Hepatocyte (in vitro differentiated cells): ENCODE results near the gene LIPE. TPM values are rescaled to one million over a fixed set of nuclear protein-coding genes. Genes with fewer than 3 reads are reported as not detected.

Experiments used
- DNase-seq: peaks from one replicate; pipeline ENCODE4 v3.0.0-alpha.2; 2016; ENCODE audit warnings: low spot score
- H2AFZ ChIP-seq: fragments of 200-600 bp; sonication (generic); 2 replicates; pipeline ENCODE4 v1.6.0; 2016; ENCODE audit warnings: antibody characterized with exemption, mild to moderate bottlenecking
- H3K27ac ChIP-seq: fragments of 200-600 bp; sonication (generic); 2 replicates; pipeline ENCODE4 v1.5.1; 2016; ENCODE audit warnings: mild to moderate bottlenecking
- H3K27me3 ChIP-seq: fragments of 200-600 bp; sonication (generic); 2 replicates; pipeline ENCODE4 v1.6.1; 2016
- H3K36me3 ChIP-seq: fragments of 200-600 bp; sonication (generic); replicated peaks from 2 replicates; pipeline ENCODE4 v1.5.1; 2016; ENCODE audit warnings: low read depth; ENCODE audit not compliant: insufficient read depth
- H3K4me1 ChIP-seq: fragments of 200-600 bp; sonication (generic); 2 replicates; pipeline ENCODE4 v1.5.1; 2016; ENCODE audit warnings: mild to moderate bottlenecking, moderate library complexity; ENCODE audit not compliant: insufficient read depth
- H3K4me2 ChIP-seq: fragments of 200-600 bp; sonication (generic); 2 replicates; pipeline ENCODE4 v1.6.0; 2016
- H3K4me3 ChIP-seq: fragments of 200-600 bp; sonication (generic); 2 replicates; pipeline ENCODE4 v1.5.1; 2016; ENCODE audit warnings: mild to moderate bottlenecking
- H3K79me2 ChIP-seq: fragments of 200-600 bp; sonication (generic); 2 replicates; pipeline ENCODE4 v1.6.0; 2017; ENCODE audit warnings: mild to moderate bottlenecking
- H3K9me2 ChIP-seq: fragments of 200-600 bp; sonication (generic); replicated peaks from 2 replicates; pipeline ENCODE4 v1.6.0; 2017; ENCODE audit warnings: mild to moderate bottlenecking; ENCODE audit not compliant: insufficient read depth
- H3K9me3 ChIP-seq: fragments of 200-600 bp; sonication (generic); 2 replicates; pipeline ENCODE4 v1.5.1; 2016; ENCODE audit warnings: low read depth, mild to moderate bottlenecking
- H4K20me1 ChIP-seq: fragments of 200-600 bp; sonication (generic); 2 replicates; pipeline ENCODE4 v1.6.0; 2016; ENCODE audit warnings: mild to moderate bottlenecking; ENCODE audit not compliant: insufficient read depth, poor library complexity, severe bottlenecking
- EZH2 ChIP-seq: fragments of 200-600 bp; sonication (generic); IDR thresholded peaks from 2 replicates; pipeline ENCODE4 v1.6.1; 2016; ENCODE audit warnings: antibody characterized with exemption, mild to moderate bottlenecking, borderline replicate concordance
- EZH2phosphoT487 ChIP-seq: fragments of 200-600 bp; sonication (generic); IDR thresholded peaks from one replicate; pipeline ENCODE4 v1.6.1; 2018; ENCODE audit warnings: antibody characterized with exemption, mild to moderate bottlenecking, low read depth, moderate library complexity; ENCODE audit not compliant: unreplicated experiment, severe bottlenecking
- WGBS: methylation state at CpG from one replicate; pipeline ENCODE4 v1.1.6; 2016; ENCODE audit warnings: low lambda C conversion rate; ENCODE audit errors: missing lambda C conversion rate; 5-methylcytosine and 5-hydroxymethylcytosine counted together
- polyA plus RNA-seq: library from polyadenylated mRNA; unstranded; fragments of >200 nt; fragmentation: Nextera tagmentation; extraction: Ambion mirVana; gene quantifications from 2 replicates; pipeline ENCODE4 v1.2.1, GENCODE V29; 2016
- total RNA-seq: library from RNA; depleted of rRNA; stranded (reverse); fragments of >200 nt; gene quantifications from 2 replicates; pipeline ENCODE4 v1.2.3, GENCODE V29; 2014
- TF ChIP-seq, protein P1 (sequence below): fragments of 200-600 bp; sonication (generic); IDR thresholded peaks from 2 replicates; pipeline ENCODE4 v1.5.1; 2016; ENCODE audit warnings: antibody characterized with exemption, mild to moderate bottlenecking; ENCODE audit not compliant: poor library complexity

LIPE gene
- total and polyA plus RNA-seq, 2 experiments from 2014 or later: 6.4 to 7.1 TPM

GRCh38 chr19:42380155-42380554 lies 47.0 kb downstream of the LIPE start:
- Histone ChIP-seq H3K4me1 (peaks cover 7% of the 10 kb centered on the region), H3K79me2 (no peaks in the 10 kb centered on the region), H3K9me3 (no peaks in the 10 kb centered on the region), H2AFZ (no peak overlapping the region), H3K4me2 (no peak overlapping the region), H3K36me3 (no peaks in the 10 kb centered on the region), H3K27me3 (no peaks in the 10 kb centered on the region), H3K9me2 (no peaks in the 10 kb centered on the region), H4K20me1 (no peaks in the 10 kb centered on the region), H3K27ac (no peak overlapping the region), H3K4me3 (no peak overlapping the region)
- 89% methylated on average over 6 of the region's 6 CpGs for WGBS
- no peak for DNase-seq
- TF ChIP-seq EZH2phosphoT487: no peak
- no peak for TF ChIP-seq EZH2
- TF ChIP-seq, protein P1, sequence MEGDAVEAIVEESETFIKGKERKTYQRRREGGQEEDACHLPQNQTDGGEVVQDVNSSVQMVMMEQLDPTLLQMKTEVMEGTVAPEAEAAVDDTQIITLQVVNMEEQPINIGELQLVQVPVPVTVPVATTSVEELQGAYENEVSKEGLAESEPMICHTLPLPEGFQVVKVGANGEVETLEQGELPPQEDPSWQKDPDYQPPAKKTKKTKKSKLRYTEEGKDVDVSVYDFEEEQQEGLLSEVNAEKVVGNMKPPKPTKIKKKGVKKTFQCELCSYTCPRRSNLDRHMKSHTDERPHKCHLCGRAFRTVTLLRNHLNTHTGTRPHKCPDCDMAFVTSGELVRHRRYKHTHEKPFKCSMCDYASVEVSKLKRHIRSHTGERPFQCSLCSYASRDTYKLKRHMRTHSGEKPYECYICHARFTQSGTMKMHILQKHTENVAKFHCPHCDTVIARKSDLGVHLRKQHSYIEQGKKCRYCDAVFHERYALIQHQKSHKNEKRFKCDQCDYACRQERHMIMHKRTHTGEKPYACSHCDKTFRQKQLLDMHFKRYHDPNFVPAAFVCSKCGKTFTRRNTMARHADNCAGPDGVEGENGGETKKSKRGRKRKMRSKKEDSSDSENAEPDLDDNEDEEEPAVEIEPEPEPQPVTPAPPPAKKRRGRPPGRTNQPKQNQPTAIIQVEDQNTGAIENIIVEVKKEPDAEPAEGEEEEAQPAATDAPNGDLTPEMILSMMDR: no peak

DNA sequence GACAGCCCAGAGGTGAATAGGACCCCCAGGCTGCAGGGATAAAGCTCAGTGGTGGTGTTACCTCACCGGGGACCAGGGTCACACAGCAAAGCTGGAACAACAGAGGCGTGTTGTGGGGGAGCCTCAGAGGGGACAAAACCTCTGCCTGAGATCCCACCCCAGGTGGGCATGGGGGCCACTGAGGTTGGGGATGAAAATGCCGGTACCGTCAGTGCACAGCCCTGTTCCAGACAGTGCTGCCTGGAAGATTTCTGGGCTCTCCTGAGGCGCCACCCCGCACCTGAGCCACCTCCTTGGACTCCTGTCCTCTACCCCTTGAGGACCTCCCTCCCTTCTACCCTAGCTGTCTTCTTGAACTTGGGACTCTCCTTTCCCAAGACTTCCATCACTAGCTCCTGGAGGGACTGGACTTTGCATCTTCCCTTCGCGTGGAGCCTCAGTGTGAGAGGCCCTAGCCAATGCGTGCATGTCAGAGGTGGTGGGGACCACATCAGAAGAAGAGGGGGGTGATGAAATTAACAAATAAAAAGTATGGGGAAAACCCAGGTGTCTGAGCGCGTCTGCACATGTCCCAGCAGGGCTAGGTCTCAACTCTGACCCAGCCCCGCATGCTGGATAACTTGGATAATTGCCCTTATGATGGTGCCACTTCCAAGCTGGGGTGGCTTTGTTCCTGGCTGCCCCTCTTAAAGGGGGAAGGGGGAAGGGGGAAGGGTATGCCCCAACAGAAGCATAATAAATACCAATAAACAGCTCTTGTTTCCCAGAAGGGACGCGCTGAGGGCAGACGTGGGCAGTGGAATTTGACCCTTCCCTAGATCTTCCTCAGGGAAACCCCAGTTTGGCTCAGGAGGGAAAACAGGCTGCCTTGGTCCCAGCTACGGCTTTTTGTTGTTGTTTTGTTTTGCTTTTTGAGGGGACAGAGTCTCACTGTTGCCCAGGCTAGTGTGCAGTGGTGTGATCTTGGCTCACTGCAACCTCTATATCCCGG lies 48.7 kb downstream of the LIPE start:
- peak; percentile 54 for DNase-seq
- peak overlapping the region; percentile 78 for H3K27ac ChIP-seq
- no peaks in the 10 kb centered on the region for H3K27me3 ChIP-seq
- peak overlapping the region; percentile 54 for H3K4me2 ChIP-seq
- H3K9me3 ChIP-seq: no peaks in the 10 kb centered on the region
- WGBS: 75% methylated on average over 17 of the region's 17 CpGs
- peaks cover 7% of the 10 kb centered on the region for H3K4me1 ChIP-seq
- no peaks in the 10 kb centered on the region for H3K79me2 ChIP-seq
- no peak overlapping the region for H3K4me3 ChIP-seq
- no peaks in the 10 kb centered on the region for H3K9me2 ChIP-seq
- no peaks in the 10 kb centered on the region for H4K20me1 ChIP-seq
- no peaks in the 10 kb centered on the region for H3K36me3 ChIP-seq
- H2AFZ ChIP-seq: no peak overlapping the region
- TF ChIP-seq, protein P1: no peak
- no peak for TF ChIP-seq EZH2
- TF ChIP-seq EZH2phosphoT487: no peak

GRCh38 chr19:42376177-42376555 lies 51.0 kb downstream of the LIPE start:
- Histone ChIP-seq H3K4me1 (peaks cover 7% of the 10 kb centered on the region), H3K4me2 (no peak overlapping the region), H3K27ac (no peak overlapping the region), H4K20me1 (no peaks in the 10 kb centered on the region), H3K9me3 (no peaks in the 10 kb centered on the region), H3K79me2 (no peaks in the 10 kb centered on the region), H2AFZ (no peak overlapping the region), H3K36me3 (no peaks in the 10 kb centered on the region), H3K9me2 (no peaks in the 10 kb centered on the region), H3K27me3 (no peaks in the 10 kb centered on the region), H3K4me3 (no peak overlapping the region)
- DNase-seq: no peak
- TF ChIP-seq EZH2 (no peak), EZH2phosphoT487 (no peak)
- 98% methylated on average over 17 of the region's 17 CpGs for WGBS

GRCh38 chr19:42375415-42376176 lies 51.6 kb downstream of the LIPE start:
- no peak for DNase-seq
- Histone ChIP-seq H3K4me3 (no peak overlapping the region), H3K4me1 (peaks cover 7% of the 10 kb centered on the region), H3K9me3 (no peaks in the 10 kb centered on the region), H3K4me2 (no peak overlapping the region), H3K36me3 (no peaks in the 10 kb centered on the region), H4K20me1 (no peaks in the 10 kb centered on the region), H3K27me3 (no peaks in the 10 kb centered on the region), H2AFZ (no peak overlapping the region), H3K79me2 (no peaks in the 10 kb centered on the region), H3K9me2 (no peaks in the 10 kb centered on the region), H3K27ac (no peak overlapping the region)
- 98% methylated on average over 42 of the region's 54 CpGs for WGBS
- TF ChIP-seq, protein P1: no peak
